H9 (cell line): ENCODE measurements around the gene MAPK4. TPM values are rescaled to one million over a fixed set of nuclear protein-coding genes. Genes with fewer than 3 reads are reported as not detected.
"Not testable (repeated sequence)": the region's sequence is repeated elsewhere in the genome, so short reads cannot be mapped to it uniquely, and the experiment has no call there.

Experiments
- DNase-seq: peaks from one replicate; pipeline ENCODE4 v3.0.0-alpha.2; 2017
- H2AFZ ChIP-seq: one replicate; pipeline ENCODE4 v1.6.1; 2013; ENCODE audit warnings: mild to moderate bottlenecking, low read length, control low read depth, moderate library complexity
- H2AK5ac ChIP-seq: 2 replicates; pipeline ENCODE4 v1.6.1; 2013; ENCODE audit warnings: low read length, control low read depth, mixed read lengths; ENCODE audit not compliant: insufficient read length
- H2BK120ac ChIP-seq: one replicate; pipeline ENCODE4 v1.6.1; 2013; ENCODE audit warnings: low read depth, mild to moderate bottlenecking, low read length, control low read depth, inconsistent platforms; ENCODE audit not compliant: poor library complexity, severe bottlenecking
- H2BK12ac ChIP-seq: 2 replicates; pipeline ENCODE4 v1.6.1; 2013; ENCODE audit warnings: low read length, control low read depth, mixed read lengths, low read depth; ENCODE audit not compliant: insufficient read length
- H2BK15ac ChIP-seq: 2 replicates; pipeline ENCODE4 v1.6.1; 2013; ENCODE audit warnings: low read depth, low read length, control low read depth
- H2BK20ac ChIP-seq: one replicate; pipeline ENCODE4 v1.6.1; 2013; ENCODE audit warnings: low read depth, mild to moderate bottlenecking, low read length, control low read depth, inconsistent platforms; ENCODE audit not compliant: poor library complexity, severe bottlenecking
- H2BK5ac ChIP-seq: 2 replicates; pipeline ENCODE4 v1.6.1; 2013; ENCODE audit warnings: low read length, control low read depth, mixed read lengths; ENCODE audit not compliant: insufficient read length
- H3K14ac ChIP-seq: 2 replicates; pipeline ENCODE4 v1.6.1; 2013; ENCODE audit warnings: low read length, control low read depth; ENCODE audit not compliant: insufficient read depth
- H3K18ac ChIP-seq: 2 replicates; pipeline ENCODE4 v1.6.1; 2013; ENCODE audit warnings: low read depth, mild to moderate bottlenecking, mixed read lengths, low read length, control low read depth; ENCODE audit not compliant: insufficient read length
- H3K23ac ChIP-seq: 2 replicates; pipeline ENCODE4 v1.6.1; 2013; ENCODE audit warnings: low read length, control low read depth, mixed read lengths, low read depth; ENCODE audit not compliant: insufficient read length
- H3K23me2 ChIP-seq: 2 replicates; pipeline ENCODE4 v1.6.1; 2013; ENCODE audit warnings: low read depth, mild to moderate bottlenecking, mixed read lengths, low read length, control low read depth; ENCODE audit not compliant: insufficient read length, poor library complexity, severe bottlenecking
- H3K27ac ChIP-seq: 2 replicates; pipeline ENCODE4 v1.5.1; 2013; ENCODE audit warnings: low read length, control low read depth, mixed read lengths, low read depth; ENCODE audit not compliant: insufficient read length
- H3K27me3 ChIP-seq: 2 replicates; pipeline ENCODE4 v1.6.1; 2013; ENCODE audit warnings: low read length, control low read depth, inconsistent platforms; ENCODE audit not compliant: insufficient read depth
- H3K4ac ChIP-seq: 2 replicates; pipeline ENCODE4 v1.6.1; 2013; ENCODE audit warnings: low read depth, mild to moderate bottlenecking, control low read depth, inconsistent platforms, low read length, moderate library complexity
- H3K4me1 ChIP-seq: 2 replicates; pipeline ENCODE4 v1.6.1; 2013; ENCODE audit warnings: low read length, control low read depth, inconsistent platforms; ENCODE audit not compliant: insufficient read depth
- H3K4me2 ChIP-seq: 2 replicates; pipeline ENCODE4 v1.6.1; 2013; ENCODE audit warnings: low read length, control low read depth, mixed read lengths; ENCODE audit not compliant: insufficient read length, insufficient read depth
- H3K56ac ChIP-seq: 2 replicates; pipeline ENCODE4 v1.6.1; 2013; ENCODE audit warnings: low read depth, mild to moderate bottlenecking, mixed read lengths, low read length, control low read depth; ENCODE audit not compliant: insufficient read length
- H3K79me1 ChIP-seq: 2 replicates; pipeline ENCODE4 v1.6.1; 2013; ENCODE audit warnings: low read depth, mild to moderate bottlenecking, moderate library complexity, low read length, control low read depth, inconsistent platforms; ENCODE audit not compliant: insufficient read depth, poor library complexity, severe bottlenecking
- H3K79me2 ChIP-seq: 2 replicates; pipeline ENCODE4 v1.6.1; 2013; ENCODE audit warnings: low read length, control low read depth, inconsistent platforms; ENCODE audit not compliant: insufficient read depth
- H3K9ac ChIP-seq: 2 replicates; pipeline ENCODE4 v1.6.1; 2013; ENCODE audit warnings: low read length, control low read depth, mixed read lengths; ENCODE audit not compliant: insufficient read length; ENCODE audit errors: extremely low read depth
- H3K9me3 ChIP-seq: one replicate; pipeline ENCODE4 v1.6.1; 2013; ENCODE audit warnings: low read depth, low read length, inconsistent platforms; ENCODE audit not compliant: control insufficient read depth
- H3T11ph ChIP-seq: one replicate; pipeline ENCODE4 v1.6.1; 2013; ENCODE audit warnings: mild to moderate bottlenecking, low read length, control low read depth, inconsistent platforms
- H4K20me1 ChIP-seq: one replicate; pipeline ENCODE4 v1.6.1; 2013; ENCODE audit not compliant: control insufficient read depth, insufficient read length, insufficient read depth
- H4K5ac ChIP-seq: 2 replicates; pipeline ENCODE4 v1.6.1; 2013; ENCODE audit warnings: low read depth, mild to moderate bottlenecking, mixed read lengths, low read length, control low read depth; ENCODE audit not compliant: insufficient read length
- H4K8ac ChIP-seq: replicated peaks from 2 replicates; pipeline ENCODE4 v1.6.1; 2013; ENCODE audit warnings: low read length, control low read depth, mixed read lengths, low read depth; ENCODE audit not compliant: insufficient read length
- H4K91ac ChIP-seq: 2 replicates; pipeline ENCODE4 v1.6.1; 2013; ENCODE audit warnings: low read depth, mild to moderate bottlenecking, moderate library complexity, mixed read lengths, low read length, control low read depth; ENCODE audit not compliant: insufficient read length
- H3K27ac Mint-ChIP-seq, 3 experiments: 2 replicates in 2 of 3; 3 replicates in 1 of 3; pipeline ENCODE4 v1.8.0; 2020 to 2021; ENCODE audit warnings: mixed read lengths in 3 of 3, mild to moderate bottlenecking in 1 of 3, moderate library complexity in 1 of 3
- H3K27me3 Mint-ChIP-seq: 2 replicates; pipeline ENCODE4 v1.8.0; 2021; ENCODE audit warnings: low read depth, mild to moderate bottlenecking, moderate library complexity, mixed read lengths
- H3K36me3 Mint-ChIP-seq, 3 experiments: 2 replicates in 2 of 3; 3 replicates in 1 of 3; pipeline ENCODE4 v1.8.0; 2020 to 2021; ENCODE audit warnings: low read depth in 3 of 3, mixed read lengths in 3 of 3; ENCODE audit not compliant: insufficient read depth in 1 of 3
- H3K4me1 Mint-ChIP-seq, 2 experiments: 2 replicates each; pipeline ENCODE4 v1.8.0; 2020; ENCODE audit warnings: mixed read lengths in 2 of 2
- H3K4me3 Mint-ChIP-seq, 2 experiments: 2 replicates in 1 of 2; 3 replicates in 1 of 2; pipeline ENCODE4 v1.8.0; 2020 to 2021; ENCODE audit warnings: mild to moderate bottlenecking in 2 of 2, mixed read lengths in 2 of 2, moderate library complexity in 1 of 2
- H3K9me3 Mint-ChIP-seq, 2 experiments: 2 replicates in 1 of 2; 3 replicates in 1 of 2; pipeline ENCODE4 v1.8.0; 2020; ENCODE audit warnings: mild to moderate bottlenecking in 2 of 2, mixed read lengths in 2 of 2, moderate library complexity in 1 of 2
- CTCF ChIP-seq: fragments of 200-600 bp; sonication (generic); conservative IDR thresholded peaks from 3 replicates; pipeline ENCODE4 v1.8.0; 2021; ENCODE audit warnings: antibody characterized with exemption, mild to moderate bottlenecking
- WGBS: extraction: QIAGEN DNeasy Blood & Tissue Kit; methylation state at CpG from one replicate; pipeline ENCODE4 v1.1.7; 2013; ENCODE audit warnings: missing lambda C conversion rate, low lambda C conversion rate, mixed read lengths; ENCODE audit not compliant: insufficient read length; ENCODE audit errors: extremely low coverage; 5-methylcytosine and 5-hydroxymethylcytosine counted together
- total RNA-seq: library from RNA; stranded (reverse); gene quantifications from 2 replicates; pipeline ENCODE4 v1.2.1, GENCODE V29; 2021

Gene MAPK4
- total RNA-seq, 1 experiment from 2014 or later = 1.6 TPM

GRCh38 chr18:50548160-50548559 is 11.7 kb upstream of the MAPK4 start:
- Histone ChIP-seq H3K27ac (no peak overlapping the region), H3K23ac (no peak overlapping the region), H2AK5ac (no peak overlapping the region), H3K9me3 (no peaks in the 10 kb centered on the region), H3K23me2 (no peaks in the 10 kb centered on the region), H3K9ac (no peak overlapping the region), H3K14ac (no peak overlapping the region), H2AFZ (no peak overlapping the region), H4K8ac (no peak overlapping the region), H4K5ac (no peak overlapping the region), H3K4me2 (no peak overlapping the region), H2BK120ac (no peak overlapping the region), H2BK12ac (no peak overlapping the region), H3K4ac (no peak overlapping the region), H3K56ac (no peak overlapping the region), H3K79me1 (no peaks in the 10 kb centered on the region), H3T11ph (no peak overlapping the region), H2BK5ac (no peak overlapping the region), H4K91ac (no peak overlapping the region), H4K20me1 (no peaks in the 10 kb centered on the region), H3K27me3 (no peaks in the 10 kb centered on the region), H3K4me1 (no peaks in the 10 kb centered on the region), H2BK15ac (no peak overlapping the region), H3K79me2 (no peaks in the 10 kb centered on the region), H3K18ac (no peak overlapping the region), H2BK20ac (no peak overlapping the region)
- no CpG with 5 or more reads among the region's 1 CpG for WGBS
- TF ChIP-seq CTCF = no peak
- Mint-ChIP-seq H3K27ac (no peak overlapping the region), H3K27me3 (peaks cover 22% of the 10 kb centered on the region), H3K4me3 (no peak overlapping the region), H3K4me1 (peaks cover 0 to 3% of the 10 kb centered on the region in 2 experiments; a peak in 1 of 4 replicates), H3K36me3 (peaks cover 0 to 2% (median 0%) of the 10 kb centered on the region in 3 experiments; a peak in 1 of 7 replicates), H3K9me3 (no peaks in the 10 kb centered on the region)
- DNase-seq = no peak

- not testable (repeated sequence) for H2AK5ac ChIP-seq, H3K79me1 ChIP-seq, H3K4ac ChIP-seq, H2BK12ac ChIP-seq, H3K9ac ChIP-seq, H3K14ac ChIP-seq, H2BK15ac ChIP-seq, H3K36me3 Mint-ChIP-seq, H2BK5ac ChIP-seq, H3T11ph ChIP-seq, H3K4me1 Mint-ChIP-seq, H4K20me1 ChIP-seq, DNase-seq, H3K9me3 ChIP-seq, H3K4me1 ChIP-seq, H3K23ac ChIP-seq, H3K27ac ChIP-seq, H4K5ac ChIP-seq, H4K91ac ChIP-seq, H3K23me2 ChIP-seq, H3K4me2 ChIP-seq, H2AFZ ChIP-seq, H3K56ac ChIP-seq, H3K27me3 ChIP-seq, H3K18ac ChIP-seq, H4K8ac ChIP-seq, H3K79me2 ChIP-seq, H2BK120ac ChIP-seq, H2BK20ac ChIP-seq, H3K27ac Mint-ChIP-seq, H3K4me3 Mint-ChIP-seq
- peaks cover 12 to 14% of the 10 kb centered on the region in 2 experiments; a peak in 4 of 5 replicates for H3K9me3 Mint-ChIP-seq
- WGBS = no CpG with 5 or more reads among the region's 1 CpG
- H3K27me3 Mint-ChIP-seq = peaks cover 53% of the 10 kb centered on the region
These were observed 8.2 kb upstream of the MAPK4 start for GRCh38 chr18:50551651-50552050.
